Upper lobe of right lung (tissue), 1 donor: ENCODE results near the gene STIMATE. TPM values are rescaled to one million over a fixed set of nuclear protein-coding genes. Genes with fewer than 3 reads are reported as not detected.

Experiments used
- ATAC-seq: fragments of 200-7000 bp; cut with Tn5 transposase; one replicate; pipeline ENCODE4 v1.9.1; 2020; ENCODE audit warnings: mild to moderate bottlenecking, moderate library complexity
- DNase-seq: peaks from one replicate; pipeline ENCODE4 v3.0.0-alpha.2; 2020
- H3K27ac ChIP-seq: fragments of 200-600 bp; one replicate; pipeline ENCODE4 v1.8.0; 2022
- H3K27me3 ChIP-seq: fragments of 200-600 bp; one replicate; pipeline ENCODE4 v1.8.0; 2022; ENCODE audit warnings: mild to moderate bottlenecking
- H3K36me3 ChIP-seq: fragments of 200-600 bp; one replicate; pipeline ENCODE4 v1.8.0; 2022
- H3K4me1 ChIP-seq: fragments of 200-600 bp; one replicate; pipeline ENCODE4 v1.8.0; 2022
- H3K4me3 ChIP-seq: fragments of 200-600 bp; one replicate; pipeline ENCODE4 v1.8.0; 2022; ENCODE audit warnings: mild to moderate bottlenecking
- H3K9me3 ChIP-seq: fragments of 200-600 bp; one replicate; pipeline ENCODE4 v1.8.0; 2022
- CTCF ChIP-seq: fragments of 200-600 bp; IDR thresholded peaks from one replicate; pipeline ENCODE4 v1.8.0; 2022; ENCODE audit warnings: antibody characterized with exemption
- intact Hi-C: fragments of 100-400 bp; cut with DNase I; formaldehyde crosslinking; loops from one replicate; pipeline ENCODE4 v1.11.0; 2022
- total RNA-seq: library from RNA; stranded (reverse); fragmentation: NEBNext Ultra II Directional; extraction: Animal tissue kit (Norgen Biotek cat#: 25700); gene quantifications from one replicate; pipeline ENCODE4 v1.2.1, GENCODE V29; 2021
- donor health status: DM: no; HTN: yes; CAD: no; lungs with severe emphysema.

STIMATE gene
- total RNA-seq, 1 donor from 2014 or later, result 34.7 TPM

GRCh38 chr3:52809662-52810377 lies 87.5 kb downstream of the STIMATE start:
- no peak for TF ChIP-seq CTCF
- DNase-seq (no peak), ATAC-seq (no peak)
- H3K9me3 ChIP-seq, result no peaks in the 10 kb centered on the region
- H3K27me3 ChIP-seq, result no peaks in the 10 kb centered on the region
- H3K36me3 ChIP-seq, result no peaks in the 10 kb centered on the region
- no peak overlapping the region for H3K4me3 ChIP-seq
- H3K27ac ChIP-seq, result no peak overlapping the region
- no peaks in the 10 kb centered on the region for H3K4me1 ChIP-seq
- intact Hi-C loops, result no loop called here

GRCh38 chr3:52809149-52809548 lies 88.2 kb downstream of the STIMATE start:
- TF ChIP-seq CTCF, result no peak
- Histone ChIP-seq H3K9me3 (no peaks in the 10 kb centered on the region), H3K4me3 (no peak overlapping the region), H3K27ac (no peak overlapping the region), H3K27me3 (no peaks in the 10 kb centered on the region), H3K4me1 (no peaks in the 10 kb centered on the region), H3K36me3 (no peaks in the 10 kb centered on the region)
- no peak for DNase-seq
- no peak for ATAC-seq
- intact Hi-C loops, result no loop called here

DNA sequence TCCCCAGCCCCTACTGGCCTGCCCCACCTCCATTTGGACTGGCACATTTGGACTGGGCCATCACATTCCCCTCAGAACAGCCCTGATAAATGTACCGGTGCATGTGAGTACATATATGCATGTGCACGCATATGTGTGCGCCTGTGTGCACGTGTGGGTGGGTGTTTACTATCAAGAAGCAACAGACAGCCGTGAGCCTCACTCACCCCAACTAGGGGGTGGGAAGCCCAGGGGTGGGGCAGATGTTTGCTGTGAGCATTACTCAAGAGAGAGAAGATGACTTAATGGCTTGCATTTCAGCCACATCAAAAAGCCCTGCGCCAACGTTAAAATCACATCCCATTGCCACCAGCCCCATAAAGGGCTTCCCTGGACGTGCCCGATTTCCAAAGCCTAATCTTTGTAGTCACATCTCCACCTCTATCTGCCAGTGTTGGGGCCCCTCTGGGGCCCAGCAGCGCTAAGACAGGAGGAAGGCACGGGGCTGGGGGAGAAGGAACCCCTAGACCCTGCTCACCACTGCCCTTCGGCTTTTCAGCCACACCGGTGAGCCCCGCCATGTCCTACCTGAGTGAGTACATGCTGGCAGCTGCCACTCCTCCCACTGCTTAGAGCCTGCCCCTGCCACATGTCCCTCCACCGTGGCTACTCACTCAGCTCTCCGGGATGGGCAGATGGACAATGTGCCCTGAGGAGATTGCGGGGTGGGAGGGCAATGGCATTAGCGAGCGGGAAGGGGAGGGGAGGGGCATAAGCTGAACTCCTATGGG lies 91.9 kb downstream of the STIMATE start:
- H3K27ac ChIP-seq, result no peak overlapping the region
- no peaks in the 10 kb centered on the region for H3K27me3 ChIP-seq
- TF ChIP-seq CTCF, result no peak
- no peak for ATAC-seq
- intact Hi-C loops, result no loop called here
- DNase-seq, result no peak
- H3K36me3 ChIP-seq, result no peaks in the 10 kb centered on the region
- no peaks in the 10 kb centered on the region for H3K4me1 ChIP-seq
- no peak overlapping the region for H3K4me3 ChIP-seq
- H3K9me3 ChIP-seq, result no peaks in the 10 kb centered on the region

DNA sequence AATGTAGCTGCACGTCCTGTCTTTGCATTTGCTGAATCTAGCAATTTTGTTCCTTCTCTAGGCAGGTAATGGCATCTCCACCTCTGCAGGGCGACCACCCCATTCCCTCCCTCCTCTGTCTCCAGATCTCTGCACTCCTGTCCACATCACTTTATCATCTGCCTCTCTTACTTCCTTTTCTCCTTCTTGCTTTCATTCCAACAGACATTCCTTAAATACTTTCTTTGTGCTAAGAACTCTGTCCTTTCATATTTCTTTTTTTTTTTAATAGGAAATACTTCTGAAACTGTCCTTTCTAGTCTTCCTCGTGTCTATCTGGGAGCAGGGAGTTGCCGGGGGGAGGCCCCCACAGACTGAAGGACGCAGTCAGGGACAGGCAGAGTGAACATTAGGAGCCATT lies 95.5 kb downstream of the STIMATE start:
- H3K27me3 ChIP-seq, result no peaks in the 10 kb centered on the region
- no peak for TF ChIP-seq CTCF
- H3K4me1 ChIP-seq, result no peaks in the 10 kb centered on the region
- no peaks in the 10 kb centered on the region for H3K9me3 ChIP-seq
- H3K27ac ChIP-seq, result no peak overlapping the region
- DNase-seq (no peak), ATAC-seq (no peak)
- no peak overlapping the region for H3K4me3 ChIP-seq
- intact Hi-C loops, result no loop called here
- H3K36me3 ChIP-seq, result no peaks in the 10 kb centered on the region

DNA sequence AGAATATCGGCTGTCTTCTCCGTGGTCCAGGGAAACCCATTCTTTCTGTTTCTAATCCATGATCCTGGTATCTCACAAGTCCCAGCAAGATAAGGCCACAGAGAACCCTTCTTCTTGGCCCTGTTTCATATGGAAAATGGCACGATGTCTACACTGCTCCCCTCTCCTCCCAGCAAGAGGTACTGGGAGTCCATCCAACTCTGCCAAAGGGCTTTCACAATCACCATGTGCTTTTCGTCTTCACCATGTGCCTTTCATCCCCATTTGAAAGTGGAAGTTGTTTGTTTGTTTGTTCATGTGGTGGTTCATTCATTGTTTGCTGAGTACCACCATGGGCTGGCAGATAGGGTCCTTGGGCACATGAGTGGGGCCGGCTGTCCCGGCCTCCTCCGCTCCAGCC lies 97.3 kb downstream of the STIMATE start:
- intact Hi-C loops, result no loop called here
- no peaks in the 10 kb centered on the region for H3K9me3 ChIP-seq
- TF ChIP-seq CTCF, result no peak
- ATAC-seq (no peak), DNase-seq (no peak)
- no peak overlapping the region for H3K4me3 ChIP-seq
- no peaks in the 10 kb centered on the region for H3K4me1 ChIP-seq
- no peaks in the 10 kb centered on the region for H3K36me3 ChIP-seq
- no peak overlapping the region for H3K27ac ChIP-seq
- H3K27me3 ChIP-seq, result no peaks in the 10 kb centered on the region
